ENCODE measurements around the gene SLC35F3.

GRCh38 chr1:234262007-234262753, 357.7 kb downstream of the SLC35F3 start:
- TF ChIP-seq TCF12 (IDR thresholded peaks at IDR 0.05; ENCODE audit: low read depth) (no peak), TAF1 (IDR thresholded peaks at IDR 0.05; ENCODE audit: low read depth) (no peak), EGR1 (IDR thresholded peaks at IDR 0.05) (no peak), RAD21 (IDR thresholded peaks at IDR 0.05; ENCODE audit: low read depth) (no peak), CREB1 (IDR thresholded peaks at IDR 0.05; ENCODE audit: low read depth) (no peak), EP300 (IDR thresholded peaks at IDR 0.05; ENCODE audit: borderline replicate concordance) (no peak), USF1 (IDR thresholded peaks at IDR 0.05) (no peak), REST (IDR thresholded peaks at IDR 0.05; ENCODE audit: low read depth) (no peak), FOXM1 (IDR thresholded peaks at IDR 0.05; ENCODE audit: borderline replicate concordance, low read depth) (no peak), ZBTB7A (IDR thresholded peaks at IDR 0.05; ENCODE audit: low read depth) (no peak), NFIC (IDR thresholded peaks at IDR 0.05) (no peak)

All from Ishikawa (cell line).